K562 (cell line): ENCODE measurements around the gene NMT1.

Experiments
- CAMTA2 ChIP-seq: fragments of 250-450 bp; sonication (Bioruptor Pico); conservative IDR thresholded peaks from 2 replicates; pipeline ENCODE4 v1.5.1; 2022
- FOXK2 ChIP-seq, 2 experiments: fragments of 450-650 bp; IDR thresholded peaks in 1 of 2; conservative IDR thresholded peaks in 1 of 2; 2 replicates each; pipeline ENCODE4 v1.6.1; 2016; ENCODE audit warnings: low read depth in 2 of 2, mild to moderate bottlenecking in 1 of 2
- KLF16 ChIP-seq: IDR thresholded peaks from 2 replicates; pipeline ENCODE4 v1.6.1; 2016; ENCODE audit warnings: antibody characterized with exemption
- POLR2A ChIP-seq: fragments of 450-650 bp; conservative IDR thresholded peaks from 2 replicates; pipeline ENCODE4 v1.6.1; 2016
- PYGO2 ChIP-seq: fragments of 450-650 bp; IDR thresholded peaks from 2 replicates; pipeline ENCODE4 v1.6.1; 2016; ENCODE audit warnings: mild to moderate bottlenecking, missing genetic modification characterization, moderate library complexity, missing compliant biosample characterization
- TF ChIP-seq, protein P1 (sequence below): fragments of 250-450 bp; sonication (Bioruptor Pico); IDR thresholded peaks from 2 replicates; pipeline ENCODE4 v1.5.0; 2021; ENCODE audit warnings: mild to moderate bottlenecking, borderline replicate concordance
- TF ChIP-seq, protein P2 (sequence below), 2 experiments: fragments of 450-650 bp; IDR thresholded peaks; 2 replicates each; pipeline ENCODE4 v1.6.1; 2016
- TF ChIP-seq, protein P3 (sequence below), 3 experiments: IDR thresholded peaks in 2 of 3; conservative IDR thresholded peaks in 1 of 3; 2 replicates each; pipeline ENCODE4 v1.5.1; 2011 to 2012; ENCODE audit warnings: low read length in 3 of 3, mild to moderate bottlenecking in 3 of 3, control low read depth in 2 of 3, improper control_type of control experiment in 1 of 3, inconsistent platforms in 1 of 3, low read depth in 1 of 3, mixed read lengths in 1 of 3, moderate library complexity in 1 of 3; ENCODE audit not compliant: insufficient read depth in 2 of 3

DNA sequence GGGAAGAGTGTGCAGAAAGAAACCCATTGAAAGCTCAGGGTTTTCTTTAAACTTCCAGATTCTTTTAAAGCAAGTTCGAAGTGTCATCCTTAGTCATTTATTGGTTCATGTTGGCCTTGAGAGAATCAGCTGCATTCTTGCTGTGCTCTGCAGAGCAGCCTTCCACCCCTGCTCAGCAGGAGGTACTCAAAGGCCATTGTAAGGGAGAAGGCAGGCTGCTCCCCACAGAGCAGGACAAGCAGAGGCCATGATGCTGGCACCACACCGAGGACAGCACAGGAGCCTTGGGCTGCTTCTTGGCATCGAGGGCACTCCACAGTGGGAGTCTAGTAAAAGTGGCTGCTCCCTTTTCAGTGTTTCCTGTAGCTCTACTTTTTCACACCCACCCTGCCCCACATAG, 29.6 kb downstream of the NMT1 start:
- TF ChIP-seq PYGO2 (tag) (no peak), CAMTA2 (no peak), KLF16 (no peak), POLR2A (no peak), FOXK2 (conservative IDR thresholded peaks at IDR 0.05 in 1 of 2, IDR thresholded peaks at IDR 0.05 in 1 of 2; ENCODE audit: low read depth in 2 of 2) (no peak)
- TF ChIP-seq, protein P1, sequence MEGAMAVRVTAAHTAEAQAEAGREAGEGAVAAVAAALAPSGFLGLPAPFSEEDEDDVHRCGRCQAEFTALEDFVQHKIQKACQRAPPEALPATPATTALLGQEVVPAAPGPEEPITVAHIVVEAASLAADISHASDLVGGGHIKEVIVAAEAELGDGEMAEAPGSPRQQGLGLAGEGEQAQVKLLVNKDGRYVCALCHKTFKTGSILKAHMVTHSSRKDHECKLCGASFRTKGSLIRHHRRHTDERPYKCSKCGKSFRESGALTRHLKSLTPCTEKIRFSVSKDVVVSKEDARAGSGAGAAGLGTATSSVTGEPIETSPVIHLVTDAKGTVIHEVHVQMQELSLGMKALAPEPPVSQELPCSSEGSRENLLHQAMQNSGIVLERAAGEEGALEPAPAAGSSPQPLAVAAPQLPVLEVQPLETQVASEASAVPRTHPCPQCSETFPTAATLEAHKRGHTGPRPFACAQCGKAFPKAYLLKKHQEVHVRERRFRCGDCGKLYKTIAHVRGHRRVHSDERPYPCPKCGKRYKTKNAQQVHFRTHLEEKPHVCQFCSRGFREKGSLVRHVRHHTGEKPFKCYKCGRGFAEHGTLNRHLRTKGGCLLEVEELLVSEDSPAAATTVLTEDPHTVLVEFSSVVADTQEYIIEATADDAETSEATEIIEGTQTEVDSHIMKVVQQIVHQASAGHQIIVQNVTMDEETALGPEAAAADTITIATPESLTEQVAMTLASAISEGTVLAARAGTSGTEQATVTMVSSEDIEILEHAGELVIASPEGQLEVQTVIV (CRISPR knock-in tag): no peak
- TF ChIP-seq, protein P2, sequence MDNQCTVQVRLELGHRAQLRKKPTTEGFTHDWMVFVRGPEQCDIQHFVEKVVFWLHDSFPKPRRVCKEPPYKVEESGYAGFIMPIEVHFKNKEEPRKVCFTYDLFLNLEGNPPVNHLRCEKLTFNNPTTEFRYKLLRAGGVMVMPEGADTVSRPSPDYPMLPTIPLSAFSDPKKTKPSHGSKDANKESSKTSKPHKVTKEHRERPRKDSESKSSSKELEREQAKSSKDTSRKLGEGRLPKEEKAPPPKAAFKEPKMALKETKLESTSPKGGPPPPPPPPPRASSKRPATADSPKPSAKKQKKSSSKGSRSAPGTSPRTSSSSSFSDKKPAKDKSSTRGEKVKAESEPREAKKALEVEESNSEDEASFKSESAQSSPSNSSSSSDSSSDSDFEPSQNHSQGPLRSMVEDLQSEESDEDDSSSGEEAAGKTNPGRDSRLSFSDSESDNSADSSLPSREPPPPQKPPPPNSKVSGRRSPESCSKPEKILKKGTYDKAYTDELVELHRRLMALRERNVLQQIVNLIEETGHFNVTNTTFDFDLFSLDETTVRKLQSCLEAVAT (IDR thresholded peaks at IDR 0.05): no peak
- TF ChIP-seq, protein P3, sequence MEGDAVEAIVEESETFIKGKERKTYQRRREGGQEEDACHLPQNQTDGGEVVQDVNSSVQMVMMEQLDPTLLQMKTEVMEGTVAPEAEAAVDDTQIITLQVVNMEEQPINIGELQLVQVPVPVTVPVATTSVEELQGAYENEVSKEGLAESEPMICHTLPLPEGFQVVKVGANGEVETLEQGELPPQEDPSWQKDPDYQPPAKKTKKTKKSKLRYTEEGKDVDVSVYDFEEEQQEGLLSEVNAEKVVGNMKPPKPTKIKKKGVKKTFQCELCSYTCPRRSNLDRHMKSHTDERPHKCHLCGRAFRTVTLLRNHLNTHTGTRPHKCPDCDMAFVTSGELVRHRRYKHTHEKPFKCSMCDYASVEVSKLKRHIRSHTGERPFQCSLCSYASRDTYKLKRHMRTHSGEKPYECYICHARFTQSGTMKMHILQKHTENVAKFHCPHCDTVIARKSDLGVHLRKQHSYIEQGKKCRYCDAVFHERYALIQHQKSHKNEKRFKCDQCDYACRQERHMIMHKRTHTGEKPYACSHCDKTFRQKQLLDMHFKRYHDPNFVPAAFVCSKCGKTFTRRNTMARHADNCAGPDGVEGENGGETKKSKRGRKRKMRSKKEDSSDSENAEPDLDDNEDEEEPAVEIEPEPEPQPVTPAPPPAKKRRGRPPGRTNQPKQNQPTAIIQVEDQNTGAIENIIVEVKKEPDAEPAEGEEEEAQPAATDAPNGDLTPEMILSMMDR (IDR thresholded peaks at IDR 0.05 in 2 of 3, conservative IDR thresholded peaks at IDR 0.05 in 1 of 3; ENCODE audit: insufficient read depth in 2 of 3, low read depth in 1 of 3, low read length in 3 of 3): no peak
